Liver (tissue), 3 donors: ENCODE data around the gene SGO2.

Source experiments
- EGR1 ChIP-seq, 2 donors: IDR thresholded peaks; 2 replicates each; pipeline ENCODE4 v1.6.1; 2016 to 2018; ENCODE audit warnings: antibody characterized with exemption in 2 of 2, low read depth in 2 of 2
- GABPA ChIP-seq, 2 donors: IDR thresholded peaks in 1 of 2; conservative IDR thresholded peaks in 1 of 2; 2 replicates each; pipeline ENCODE4 v1.6.1; 2016; ENCODE audit warnings: antibody characterized with exemption in 2 of 2, mild to moderate bottlenecking in 1 of 2, moderate library complexity in 1 of 2
- TF ChIP-seq, protein P1 (sequence below): fragments of 150-350 bp; IDR thresholded peaks from 2 replicates; pipeline ENCODE4 v1.5.1; 2017; ENCODE audit warnings: improper control_type of control experiment, low read depth, low read length; ENCODE audit not compliant: missing input control
- donor health status: healthy.
- donor health status: healthy.

DNA sequence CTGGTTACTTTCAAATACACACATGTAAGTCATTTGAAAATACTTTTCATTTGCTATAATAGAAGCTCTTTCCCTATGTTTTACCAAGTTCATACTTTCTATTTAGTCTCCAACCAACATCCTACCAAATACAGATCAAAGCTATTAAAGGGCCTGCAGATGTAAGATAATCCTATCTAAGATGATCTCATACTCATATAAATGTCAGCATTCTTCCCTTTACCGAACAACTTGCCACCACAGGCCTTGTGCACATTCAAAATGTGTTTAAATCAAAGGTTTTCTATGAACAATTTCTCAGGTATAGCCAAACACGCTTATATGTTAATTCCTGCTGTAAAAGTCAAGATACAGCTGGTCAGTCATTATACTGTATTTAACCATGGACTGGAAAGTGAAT, 39.5 kb upstream of the SGO2 start:
- no peak for TF ChIP-seq GABPA (IDR thresholded peaks at IDR 0.05 in 1 of 2, conservative IDR thresholded peaks at IDR 0.05 in 1 of 2)
- TF ChIP-seq EGR1 (IDR thresholded peaks at IDR 0.05; ENCODE audit: low read depth in 2 of 2), result no peak
- TF ChIP-seq, protein P1, sequence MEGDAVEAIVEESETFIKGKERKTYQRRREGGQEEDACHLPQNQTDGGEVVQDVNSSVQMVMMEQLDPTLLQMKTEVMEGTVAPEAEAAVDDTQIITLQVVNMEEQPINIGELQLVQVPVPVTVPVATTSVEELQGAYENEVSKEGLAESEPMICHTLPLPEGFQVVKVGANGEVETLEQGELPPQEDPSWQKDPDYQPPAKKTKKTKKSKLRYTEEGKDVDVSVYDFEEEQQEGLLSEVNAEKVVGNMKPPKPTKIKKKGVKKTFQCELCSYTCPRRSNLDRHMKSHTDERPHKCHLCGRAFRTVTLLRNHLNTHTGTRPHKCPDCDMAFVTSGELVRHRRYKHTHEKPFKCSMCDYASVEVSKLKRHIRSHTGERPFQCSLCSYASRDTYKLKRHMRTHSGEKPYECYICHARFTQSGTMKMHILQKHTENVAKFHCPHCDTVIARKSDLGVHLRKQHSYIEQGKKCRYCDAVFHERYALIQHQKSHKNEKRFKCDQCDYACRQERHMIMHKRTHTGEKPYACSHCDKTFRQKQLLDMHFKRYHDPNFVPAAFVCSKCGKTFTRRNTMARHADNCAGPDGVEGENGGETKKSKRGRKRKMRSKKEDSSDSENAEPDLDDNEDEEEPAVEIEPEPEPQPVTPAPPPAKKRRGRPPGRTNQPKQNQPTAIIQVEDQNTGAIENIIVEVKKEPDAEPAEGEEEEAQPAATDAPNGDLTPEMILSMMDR, result no peak
